DND-41 (cell line): ENCODE measurements around the gene PLCL1.
"Not testable (repeated sequence)": the region's sequence is repeated elsewhere in the genome, so short reads cannot be mapped to it uniquely, and the experiment has no call there.

ENCODE experiments used
- ATAC-seq: fragments of 200-7000 bp; cut with Tn5 transposase; 3 replicates; pipeline ENCODE4 v1.9.1; 2021; ENCODE audit warnings: low read depth; ENCODE audit not compliant: insufficient read depth
- DNase-seq: peaks from one replicate; pipeline ENCODE4 v3.0.0-alpha.2; 2020
- H2AFZ ChIP-seq: 2 replicates; pipeline ENCODE4 v1.6.0; 2012; ENCODE audit warnings: low read depth, low read length
- H3K27ac ChIP-seq: 2 replicates; pipeline ENCODE4 v1.5.1; 2012; ENCODE audit warnings: low read length, inconsistent platforms
- H3K27me3 ChIP-seq: fragments of 200-600 bp; sonication (generic); 2 replicates; pipeline ENCODE4 v1.6.0; 2012; ENCODE audit warnings: low read length, mild to moderate bottlenecking, inconsistent platforms; ENCODE audit not compliant: insufficient read depth, poor library complexity
- H3K36me3 ChIP-seq: 2 replicates; pipeline ENCODE4 v1.5.1; 2012; ENCODE audit warnings: low read length, inconsistent platforms; ENCODE audit not compliant: insufficient read depth
- H3K4me1 ChIP-seq: 2 replicates; pipeline ENCODE4 v1.5.1; 2012; ENCODE audit warnings: mild to moderate bottlenecking, low read length; ENCODE audit not compliant: insufficient read depth
- H3K4me2 ChIP-seq: 2 replicates; pipeline ENCODE4 v1.6.0; 2012; ENCODE audit warnings: mild to moderate bottlenecking, moderate library complexity, low read length, inconsistent platforms; ENCODE audit not compliant: insufficient read depth
- H3K4me3 ChIP-seq, 2 experiments: fragments of 200-600 bp in 1 of 2; shearing (Covaris generic) in 1 of 2; 2 replicates each; pipeline ENCODE4 v1.5.1; 2012 to 2016; ENCODE audit warnings: inconsistent platforms in 2 of 2, low read length in 2 of 2, mild to moderate bottlenecking in 2 of 2, low read depth in 1 of 2, moderate library complexity in 1 of 2
- H3K79me2 ChIP-seq: 2 replicates; pipeline ENCODE4 v1.6.0; 2012; ENCODE audit warnings: low read length, inconsistent platforms; ENCODE audit not compliant: insufficient read depth
- H3K9ac ChIP-seq: 2 replicates; pipeline ENCODE4 v1.6.0; 2012; ENCODE audit warnings: low read depth, mild to moderate bottlenecking, inconsistent platforms, low read length, moderate library complexity
- H3K9me3 ChIP-seq: 2 replicates; pipeline ENCODE4 v1.5.1; 2012; ENCODE audit warnings: low read length, moderate library complexity, mild to moderate bottlenecking, inconsistent platforms; ENCODE audit not compliant: insufficient read depth, severe bottlenecking
- H4K20me1 ChIP-seq: 2 replicates; pipeline ENCODE4 v1.6.0; 2012; ENCODE audit warnings: low read length; ENCODE audit not compliant: insufficient read depth
- CTCF ChIP-seq: IDR thresholded peaks from 2 replicates; pipeline ENCODE4 v1.5.1; 2012; ENCODE audit warnings: borderline replicate concordance, low read length, moderate library complexity, mild to moderate bottlenecking; ENCODE audit not compliant: poor library complexity, severe bottlenecking; ENCODE audit errors: extremely low read depth
- EZH2 ChIP-seq: IDR thresholded peaks from 3 replicates; pipeline ENCODE4 v1.6.1; 2012; ENCODE audit warnings: borderline replicate concordance, low read depth, mild to moderate bottlenecking, moderate library complexity, low read length, inconsistent platforms; ENCODE audit not compliant: severe bottlenecking

PLCL1 gene

GRCh38 chr2:198028955-198029354, 224.6 kb downstream of the PLCL1 start:
- TF ChIP-seq EZH2: no peak
- TF ChIP-seq CTCF: no peak

GRCh38 chr2:198029576-198029975, 225.2 kb downstream of the PLCL1 start:
- not testable (repeated sequence) for H3K4me1 ChIP-seq, H4K20me1 ChIP-seq, H3K27me3 ChIP-seq, H3K4me2 ChIP-seq, H3K79me2 ChIP-seq, H3K9me3 ChIP-seq, DNase-seq, H3K4me3 ChIP-seq, H2AFZ ChIP-seq, H3K36me3 ChIP-seq, H3K27ac ChIP-seq, ATAC-seq, H3K9ac ChIP-seq

More at GRCh38 chr2:198028955-198029354, 224.6 kb downstream of the PLCL1 start:
- no peak overlapping the region for H3K9ac ChIP-seq
- DNase-seq (no peak), ATAC-seq (0 out of 3 replicates have a peak, but pooled peaks have one; percentile 59)
- H3K79me2 ChIP-seq: no peaks in the 10 kb centered on the region
- H3K9me3 ChIP-seq: no peaks in the 10 kb centered on the region
- no peak overlapping the region for H3K4me2 ChIP-seq
- no peak overlapping the region for H2AFZ ChIP-seq
- H3K27me3 ChIP-seq: no peaks in the 10 kb centered on the region
- no peaks in the 10 kb centered on the region for H3K36me3 ChIP-seq
- H3K4me1 ChIP-seq: peaks cover 4% of the 10 kb centered on the region; the same call in 1 of the 2 replicates
- no peak overlapping the region for H3K4me3 ChIP-seq
- H3K27ac ChIP-seq: no peak overlapping the region
- 0 out of 2 replicates have a peak, but pooled peaks cover 4% of the 10 kb centered on the region for H4K20me1 ChIP-seq

DNA sequence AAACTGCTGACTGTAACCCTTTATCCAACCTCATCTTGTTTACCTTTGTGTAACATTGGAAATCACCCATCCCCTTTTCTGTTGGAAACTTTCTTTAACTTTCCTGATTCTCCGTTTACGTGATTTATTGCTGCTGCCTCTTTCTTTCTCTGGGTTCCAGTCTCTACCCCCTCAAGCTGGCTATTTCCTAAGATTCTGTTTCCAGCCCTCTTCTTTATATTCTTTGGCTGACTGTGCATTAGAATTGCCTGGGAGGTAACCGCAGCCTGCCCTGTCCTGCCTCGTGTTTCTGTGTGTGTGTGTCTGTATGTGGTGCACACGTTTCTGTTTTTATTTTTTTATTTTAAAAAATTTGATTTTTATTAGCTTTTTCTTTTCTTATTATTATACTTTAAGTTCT, 229.2 kb downstream of the PLCL1 start:
- Histone ChIP-seq H3K79me2 (no peaks in the 10 kb centered on the region), H3K36me3 (no peaks in the 10 kb centered on the region), H4K20me1 (no peaks in the 10 kb centered on the region), H3K27me3 (no peaks in the 10 kb centered on the region), H3K4me1 (peaks cover 2% of the 10 kb centered on the region; the same call in 1 of the 2 replicates), H3K4me2 (no peak overlapping the region), H3K4me3 (no peak overlapping the region), H2AFZ (no peak overlapping the region), H3K9me3 (no peaks in the 10 kb centered on the region), H3K9ac (no peak overlapping the region), H3K27ac (no peak overlapping the region)
- DNase-seq (no peak), ATAC-seq (no peak)
- TF ChIP-seq EZH2: no peak
- no peak for TF ChIP-seq CTCF

DNA sequence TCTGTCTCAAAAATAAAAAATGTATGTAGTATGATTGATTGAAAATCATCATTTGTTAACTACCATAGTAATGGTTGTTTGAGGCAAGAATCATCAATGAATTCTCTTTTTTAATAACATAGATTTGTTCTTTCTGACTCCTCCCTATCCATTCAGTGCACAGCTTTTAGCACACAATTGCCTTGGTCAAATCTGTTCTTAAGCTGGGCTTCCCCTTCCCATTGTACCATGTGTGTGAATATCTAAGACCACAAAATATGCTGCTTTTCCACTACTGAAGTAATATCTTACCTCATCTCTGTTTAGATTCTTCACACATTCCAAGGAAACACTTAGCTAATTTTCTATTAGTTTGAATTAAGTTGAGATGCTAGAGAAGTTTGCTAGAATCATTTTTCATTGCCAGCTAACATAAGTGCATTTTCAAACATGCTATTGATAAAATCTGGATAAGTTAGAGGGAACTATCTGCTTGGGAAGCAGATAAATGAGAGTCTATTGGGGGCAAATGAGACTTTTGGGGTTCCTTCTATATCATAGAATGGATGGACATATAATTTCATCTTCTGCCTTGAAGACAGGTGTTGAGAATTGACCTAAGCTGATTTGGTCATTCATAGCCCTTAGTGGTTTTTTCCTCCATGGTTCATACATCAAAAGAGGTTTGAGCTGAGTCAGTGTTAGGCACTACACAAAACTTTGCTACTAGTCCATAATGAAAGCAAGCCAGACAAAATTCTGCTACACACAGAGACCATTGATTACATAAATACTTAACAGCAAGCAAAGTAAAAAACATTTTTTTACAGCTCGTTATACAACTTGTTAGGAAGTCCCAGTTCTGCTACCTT, 231.9 kb downstream of the PLCL1 start:
- Histone ChIP-seq H3K79me2 (no peaks in the 10 kb centered on the region), H2AFZ (no peak overlapping the region), H3K4me3 (no peak overlapping the region), H3K4me1 (no peaks in the 10 kb centered on the region), H3K9ac (no peak overlapping the region), H3K4me2 (no peak overlapping the region), H3K27me3 (no peaks in the 10 kb centered on the region), H3K27ac (no peak overlapping the region), H3K36me3 (no peaks in the 10 kb centered on the region), H4K20me1 (no peaks in the 10 kb centered on the region), H3K9me3 (no peaks in the 10 kb centered on the region)
- TF ChIP-seq EZH2 (no peak), CTCF (no peak)
- DNase-seq (no peak), ATAC-seq (no peak)
